Measurements from ENCODE around the gene MAP2K3. TPM values are rescaled to one million over a fixed set of nuclear protein-coding genes. Genes with fewer than 3 reads are reported as not detected.

The MAP2K3 gene
- total and polyA plus RNA-seq, 2 of the 8 experiments (the other 6 are each of a cell fraction or from before 2014, with no cell fraction given) = 16.9 to 33.5 TPM

- no peak for TF ChIP-seq CHD7 (IDR thresholded peaks at IDR 0.05; ENCODE audit: insufficient replicate concordance, low read length)
- no peak for TF ChIP-seq RAD21 (IDR thresholded peaks at IDR 0.05 in 1 of 2, conservative IDR thresholded peaks at IDR 0.05 in 1 of 2; ENCODE audit: low read depth in 2 of 2, low read length in 2 of 2)
These were observed 71.1 kb downstream of the MAP2K3 start (continued) for GRCh38 chr17:21355586-21355985.
